GM12874 (cell line): ENCODE measurements around the gene TASP1.

Experiments used
- CTCF ChIP-seq: IDR thresholded peaks from 2 replicates; pipeline ENCODE4 v1.5.1; 2011; ENCODE audit warnings: low read depth, mild to moderate bottlenecking, control low read depth, low read length, moderate library complexity; ENCODE audit not compliant: insufficient read depth

The TASP1 gene

GRCh38 chr20:13455713-13456112 lies 183.0 kb downstream of the TASP1 start:
- no peak for TF ChIP-seq CTCF

- no peak for TF ChIP-seq CTCF
Measured at GRCh38 chr20:13453367-13453766, 185.4 kb downstream of the TASP1 start.

- TF ChIP-seq CTCF, result no peak
Measured at GRCh38 chr20:13452470-13453124, 186.1 kb downstream of the TASP1 start.

- no peak for TF ChIP-seq CTCF
Measured at GRCh38 chr20:13449868-13450434, 188.8 kb downstream of the TASP1 start.

- no peak for TF ChIP-seq CTCF
Measured at GRCh38 chr20:13447385-13448180, 191.1 kb downstream of the TASP1 start.

GRCh38 chr20:13443690-13444089 lies 195.0 kb downstream of the TASP1 start:
- no peak for TF ChIP-seq CTCF

- TF ChIP-seq CTCF, result no peak
Measured at GRCh38 chr20:13442986-13443385, 195.7 kb downstream of the TASP1 start.
